ENCODE results near the gene DCD.

Gene DCD

GRCh38 chr12:54605138-54605970 is 42.8 kb downstream of the DCD start:
- no peak for DNase-seq

DNA sequence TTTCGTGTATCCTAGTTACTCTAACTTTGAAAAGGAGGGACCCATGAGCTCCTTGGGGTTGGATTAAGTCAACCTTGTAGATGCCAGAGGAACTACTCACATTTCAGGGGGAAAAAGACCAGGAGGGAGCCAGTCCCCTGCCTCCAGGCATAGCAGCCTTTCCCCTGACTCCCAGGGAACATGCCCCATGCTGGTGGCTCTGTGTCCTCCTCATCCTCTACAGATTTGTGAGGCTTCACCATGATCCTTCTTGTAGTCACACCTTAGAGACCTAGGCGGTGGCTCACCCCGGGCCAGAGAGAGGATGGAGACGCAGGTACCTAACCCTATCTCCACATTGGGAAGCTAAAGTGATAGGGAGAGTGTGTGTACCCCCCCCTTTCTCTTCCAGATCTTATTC is 43.7 kb downstream of the DCD start:
- DNase-seq = no peak

DNA sequence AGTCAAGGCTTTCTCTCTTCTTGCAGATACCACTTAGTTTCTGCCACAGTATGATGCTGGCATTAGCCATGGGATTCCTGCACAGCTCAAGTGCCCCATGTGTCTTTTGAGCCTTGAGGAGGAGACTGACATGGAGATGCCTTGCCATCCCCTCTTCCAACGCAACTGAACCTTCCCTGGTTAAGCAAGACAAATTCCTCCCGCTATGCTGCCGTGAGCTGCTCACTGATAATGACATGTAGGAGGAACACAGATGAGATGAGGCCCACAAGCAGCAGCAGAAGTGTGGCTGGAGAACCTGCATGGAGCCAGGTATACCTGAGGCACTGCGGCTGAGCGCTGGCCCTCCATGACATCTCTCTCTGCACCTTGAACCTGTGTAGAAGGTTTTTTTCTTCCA is 44.3 kb downstream of the DCD start:
- DNase-seq = no peak

DNA sequence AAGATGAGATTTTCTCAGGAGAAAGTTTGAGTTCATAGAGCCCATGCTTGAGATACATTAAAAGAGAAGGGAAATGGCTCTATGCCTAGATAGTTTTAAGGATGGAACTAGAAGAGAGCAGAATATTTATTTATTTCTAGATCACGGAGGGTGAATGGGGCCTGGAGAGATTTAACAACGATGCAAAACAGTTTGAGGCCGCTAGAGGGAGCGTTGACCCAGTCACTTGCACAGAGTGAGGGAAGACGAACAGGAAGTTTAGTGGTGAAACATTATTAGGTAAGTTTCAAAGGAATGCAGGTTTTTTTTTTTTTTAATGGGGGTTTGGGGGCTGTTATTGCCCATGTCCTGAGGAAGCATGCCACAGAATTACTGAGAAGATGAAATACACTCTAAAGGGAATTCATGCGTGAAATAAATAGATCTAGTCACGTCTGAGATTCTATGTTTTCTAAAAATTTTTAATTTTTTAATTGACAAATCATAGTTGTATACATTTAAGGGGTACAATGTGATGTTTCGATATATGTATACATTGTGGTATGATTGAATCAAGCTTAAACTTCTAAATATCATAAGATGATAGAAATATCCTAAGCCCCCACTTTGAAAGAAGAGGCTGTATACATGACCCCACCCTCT is 44.9 kb downstream of the DCD start:
- no peak for DNase-seq

DNA sequence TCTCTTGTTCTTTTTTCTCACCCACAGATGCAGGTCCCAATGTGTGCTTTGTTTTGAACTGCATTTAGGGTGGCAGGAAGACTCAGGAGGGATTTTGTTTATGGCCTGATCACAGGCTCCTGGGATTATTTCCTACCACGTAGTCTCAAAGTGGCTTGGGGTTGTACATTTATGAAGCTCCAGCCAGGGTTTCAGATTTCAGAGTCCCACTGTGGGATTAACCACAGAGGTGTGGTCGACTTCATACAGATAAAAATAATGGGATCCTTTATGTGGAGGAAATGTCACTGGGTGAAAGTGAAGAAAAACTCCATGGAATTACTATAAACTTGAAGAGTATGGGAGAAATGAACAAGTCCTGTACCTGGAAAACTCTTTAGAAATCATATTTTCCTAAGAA is 45.5 kb downstream of the DCD start:
- DNase-seq = no peak

DNA sequence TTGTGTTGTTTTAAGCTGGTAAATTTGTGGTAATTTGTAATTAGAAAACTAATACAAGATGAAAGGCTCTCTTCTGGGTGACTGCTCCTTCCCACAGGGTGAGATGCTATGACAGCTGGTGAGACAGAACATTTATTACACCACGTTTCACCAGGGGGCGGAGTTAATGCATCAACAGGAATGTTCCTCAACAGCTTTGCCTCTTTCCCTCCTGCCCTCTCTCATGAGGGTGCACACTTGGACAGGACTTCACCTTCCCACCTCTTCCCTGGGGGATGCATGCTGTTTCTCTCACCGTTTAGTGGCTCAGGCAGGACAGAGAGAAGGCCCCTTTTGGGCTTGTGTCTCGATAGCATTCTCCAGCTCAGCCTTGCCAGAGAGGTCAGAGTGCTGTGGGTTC is 46.3 kb downstream of the DCD start:
- no peak for DNase-seq

DNA sequence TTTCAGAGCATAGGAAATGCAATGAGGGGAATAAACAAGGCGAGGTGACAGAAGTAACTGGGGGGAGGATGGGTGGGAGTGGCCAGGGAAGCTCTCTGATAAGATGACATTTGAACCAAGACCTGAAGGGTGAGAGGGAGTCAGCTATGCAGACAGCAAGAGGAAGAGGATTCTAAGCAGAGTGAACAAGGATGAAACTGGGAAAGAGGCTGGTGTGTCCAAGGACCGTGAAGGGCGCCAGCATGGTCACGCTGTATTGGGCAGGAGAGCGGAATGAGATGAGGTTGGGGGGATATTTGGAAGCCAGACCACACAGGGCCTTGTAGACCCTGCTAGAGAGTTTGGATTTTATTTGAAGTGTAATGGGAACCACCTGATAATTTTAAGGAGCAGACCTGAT is 49.2 kb downstream of the DCD start:
- DNase-seq = no peak

DNA sequence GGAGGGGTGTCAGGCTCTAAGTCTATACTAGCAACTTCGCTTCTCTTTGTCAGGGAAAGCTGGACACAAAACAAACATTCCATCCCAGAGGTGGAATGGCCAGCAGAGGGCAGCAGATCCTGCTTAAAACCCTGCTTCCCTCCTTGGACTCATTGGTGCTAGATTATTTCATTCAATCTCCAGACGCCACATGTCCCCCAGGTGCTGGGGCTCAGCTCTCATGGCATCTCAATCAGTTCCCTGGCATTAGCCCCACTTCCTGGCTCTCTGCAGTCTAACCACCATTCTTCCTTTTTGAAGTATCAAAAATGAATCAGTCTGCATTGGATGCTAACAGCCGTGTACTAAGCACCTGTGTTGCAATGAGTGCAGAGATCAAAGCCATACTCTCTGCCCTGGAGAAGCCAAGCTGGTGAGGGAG is 51.6 kb downstream of the DCD start:
- no peak for DNase-seq

GRCh38 chr12:54595471-54595870 is 52.7 kb downstream of the DCD start:
- DNase-seq = no peak

Measured in DMS79 (cell line).